ES-I3 (cell line): Measurements from ENCODE around the gene TRPM2.
"Not testable (repeated sequence)": the region's sequence is repeated elsewhere in the genome, so short reads cannot be mapped to it uniquely, and the experiment has no call there.

ENCODE experiments used
- H3K36me3 ChIP-seq: 2 replicates; pipeline ENCODE4 v1.6.1; 2013; ENCODE audit warnings: mild to moderate bottlenecking, low read length, control low read depth, moderate library complexity; ENCODE audit not compliant: insufficient read depth
- H3K4me1 ChIP-seq: 2 replicates; pipeline ENCODE4 v1.6.1; 2013; ENCODE audit warnings: mild to moderate bottlenecking, control low read depth, low read length; ENCODE audit not compliant: insufficient read depth
- H3K9ac ChIP-seq: 2 replicates; pipeline ENCODE4 v1.6.1; 2013; ENCODE audit warnings: low read depth, mild to moderate bottlenecking, low read length, moderate library complexity
- H3K9me3 ChIP-seq: 2 replicates; pipeline ENCODE4 v1.6.1; 2013; ENCODE audit warnings: mild to moderate bottlenecking, low read length, moderate library complexity; ENCODE audit not compliant: control insufficient read depth, insufficient read depth

The TRPM2 gene

DNA sequence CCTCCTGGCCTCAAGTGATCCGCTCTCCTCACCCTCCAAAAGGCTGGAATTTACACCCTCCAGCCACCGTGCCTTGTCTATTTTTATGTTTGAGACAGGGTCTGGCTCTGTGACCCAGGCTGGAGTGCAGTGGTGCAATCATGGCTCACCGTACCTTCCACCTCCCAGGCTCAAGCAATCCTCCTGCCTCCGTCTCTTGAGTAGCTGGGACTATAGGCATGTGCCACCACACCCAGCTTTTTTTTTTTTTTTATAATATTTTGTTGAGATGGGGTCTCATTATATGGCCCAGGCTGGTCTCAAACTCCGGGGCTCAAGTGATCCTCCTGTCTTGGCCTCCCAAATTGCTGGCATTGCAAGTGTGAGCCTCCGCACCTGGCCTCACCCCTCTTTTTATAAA is 38.8 kb downstream of the TRPM2 start:
- H3K36me3 ChIP-seq: no peaks in the 10 kb centered on the region
- no peaks in the 10 kb centered on the region for H3K4me1 ChIP-seq
- H3K9me3 ChIP-seq: peaks cover 3% of the 10 kb centered on the region; the same call in 1 of the 2 replicates
- no peak overlapping the region for H3K9ac ChIP-seq

DNA sequence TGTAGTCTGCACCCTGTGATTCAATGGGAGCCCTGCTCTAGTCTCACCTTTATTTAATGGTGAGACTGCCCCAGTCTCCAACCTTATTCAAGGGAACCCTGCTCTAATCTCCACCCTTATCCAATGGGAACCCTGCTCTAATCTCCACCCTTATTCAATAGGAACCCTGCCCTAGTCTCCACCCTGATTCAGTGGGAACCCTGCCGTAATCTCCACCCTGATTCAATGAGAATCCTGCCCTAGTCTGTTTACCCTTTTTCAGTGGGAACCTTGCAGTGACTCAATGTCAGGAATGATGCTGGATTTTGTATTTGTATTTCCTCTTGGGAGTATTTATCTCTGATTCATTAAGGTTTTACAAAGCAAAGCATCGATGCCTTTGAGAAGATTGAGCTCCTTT is 39.5 kb downstream of the TRPM2 start:
- no peaks in the 10 kb centered on the region for H3K36me3 ChIP-seq
- no peaks in the 10 kb centered on the region for H3K4me1 ChIP-seq
- no peaks in the 10 kb centered on the region for H3K9me3 ChIP-seq
- no peak overlapping the region for H3K9ac ChIP-seq

DNA sequence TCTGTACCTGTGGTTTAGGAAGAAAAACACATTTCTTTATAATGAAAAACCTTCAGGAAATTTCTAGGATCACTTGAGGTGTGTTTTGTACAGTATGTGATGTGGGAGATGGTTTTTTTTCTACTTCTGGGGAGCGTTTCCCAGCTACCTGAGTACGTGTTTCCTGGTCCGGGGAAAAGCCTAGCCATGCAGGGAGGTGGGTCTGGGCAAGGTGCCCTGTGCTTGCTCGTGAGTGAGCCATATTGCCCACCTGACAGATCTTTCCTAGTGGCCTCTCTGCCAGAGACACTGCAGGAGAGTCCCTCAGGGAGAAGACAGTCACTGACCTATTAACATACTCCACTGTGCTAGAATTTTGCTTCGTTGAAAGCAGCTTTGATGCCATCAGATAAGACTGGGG is 41.3 kb downstream of the TRPM2 start:
- no peaks in the 10 kb centered on the region for H3K4me1 ChIP-seq
- no peak overlapping the region for H3K9ac ChIP-seq
- H3K36me3 ChIP-seq: no peaks in the 10 kb centered on the region

DNA sequence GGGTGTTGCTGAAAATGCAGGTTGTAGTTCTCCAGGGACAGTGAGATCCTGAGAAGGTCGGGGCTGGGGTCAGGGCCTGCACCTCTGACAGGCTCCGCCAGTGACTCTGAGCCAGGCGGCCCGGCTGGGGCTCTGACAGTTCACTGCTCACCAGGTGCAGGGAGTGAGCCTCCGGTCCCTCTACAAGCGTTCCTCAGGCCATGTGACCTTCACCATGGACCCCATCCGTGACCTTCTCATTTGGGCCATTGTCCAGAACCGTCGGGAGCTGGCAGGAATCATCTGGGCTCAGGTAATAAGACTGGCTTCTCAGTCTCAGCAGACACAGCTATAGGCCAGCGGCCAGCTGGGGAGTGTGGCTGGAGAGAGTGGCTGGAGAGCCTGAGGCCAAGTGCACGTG is 41.8 kb downstream of the TRPM2 start:
- Histone ChIP-seq H3K9ac (no peak overlapping the region), H3K36me3 (no peaks in the 10 kb centered on the region), H3K4me1 (no peaks in the 10 kb centered on the region), H3K9me3 (no peaks in the 10 kb centered on the region)

More for the DNA sequence above, 41.3 kb downstream of the TRPM2 start:
- no peaks in the 10 kb centered on the region for H3K9me3 ChIP-seq

DNA sequence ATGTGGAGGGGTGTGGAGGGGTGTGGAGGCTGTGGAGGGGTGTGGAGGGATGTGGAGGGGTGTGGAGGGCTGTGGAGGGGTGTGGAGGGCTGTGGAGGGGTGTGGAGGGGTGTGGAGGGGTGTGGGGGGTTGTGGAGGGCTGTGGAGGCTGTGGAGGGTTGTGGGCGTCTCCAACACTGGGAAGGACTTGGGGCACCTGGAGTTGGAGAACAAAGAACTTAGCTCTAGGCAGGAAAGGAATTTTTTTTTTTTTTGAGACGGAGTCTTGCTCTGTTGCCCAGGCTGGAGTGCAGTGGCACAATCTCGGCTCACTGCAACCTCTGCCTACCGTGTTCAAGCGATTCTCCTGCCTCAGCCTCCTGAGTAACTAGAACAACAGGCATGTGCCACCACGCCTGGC is 43.4 kb downstream of the TRPM2 start:
- H3K9me3 ChIP-seq, H3K4me1 ChIP-seq, H3K36me3 ChIP-seq, H3K9ac ChIP-seq: not testable (repeated sequence)

DNA sequence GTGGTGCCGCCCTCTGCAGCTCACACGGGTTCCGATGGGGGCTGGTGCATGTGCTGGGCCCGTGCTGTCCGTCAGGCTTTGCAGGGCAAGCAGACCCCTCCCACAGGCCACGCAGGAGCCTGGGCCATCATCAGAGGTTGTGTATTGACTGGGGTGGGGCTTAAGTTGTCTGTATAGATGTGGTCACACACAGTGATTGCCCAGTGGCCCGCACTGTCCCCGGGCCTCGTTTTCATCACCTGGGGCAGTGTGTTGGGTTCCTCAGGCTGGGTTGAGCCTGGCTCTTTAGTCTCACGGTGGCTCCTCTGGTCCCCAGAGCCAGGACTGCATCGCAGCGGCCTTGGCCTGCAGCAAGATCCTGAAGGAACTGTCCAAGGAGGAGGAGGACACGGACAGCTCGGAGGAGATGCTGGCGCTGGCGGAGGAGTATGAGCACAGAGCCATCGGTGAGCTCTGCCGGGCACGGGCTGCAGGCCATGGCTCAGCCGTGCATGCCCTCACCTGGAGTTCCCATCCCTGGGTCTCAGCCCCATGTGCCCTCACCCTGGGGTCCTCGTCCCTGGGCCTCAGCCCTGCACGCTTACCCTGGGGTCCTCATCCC is 44.1 kb downstream of the TRPM2 start:
- Histone ChIP-seq H3K4me1 (no peaks in the 10 kb centered on the region), H3K9me3 (no peaks in the 10 kb centered on the region), H3K36me3 (no peaks in the 10 kb centered on the region), H3K9ac (no peak overlapping the region)

DNA sequence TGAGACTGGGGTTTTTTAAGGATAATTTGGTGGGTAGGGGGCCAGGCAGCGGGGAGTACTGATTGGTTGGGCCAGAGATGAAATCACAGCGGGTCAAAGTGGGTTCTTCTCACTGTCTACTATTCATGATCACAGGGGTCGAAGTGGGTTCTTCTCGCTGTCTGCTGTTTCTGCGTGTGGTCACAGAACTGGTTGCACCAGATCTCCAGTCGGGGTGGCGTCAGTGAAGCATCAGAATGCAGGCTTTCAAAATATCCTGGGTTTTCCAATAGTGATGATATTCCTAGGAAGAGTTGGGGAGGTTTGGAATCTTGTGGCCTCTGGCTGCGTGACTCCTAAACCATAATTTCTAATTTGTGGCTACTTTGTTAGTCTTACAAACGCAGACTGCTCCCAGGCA is 45.1 kb downstream of the TRPM2 start:
- Histone ChIP-seq H3K9ac (no peak overlapping the region), H3K4me1 (no peaks in the 10 kb centered on the region), H3K9me3 (no peaks in the 10 kb centered on the region), H3K36me3 (no peaks in the 10 kb centered on the region)

DNA sequence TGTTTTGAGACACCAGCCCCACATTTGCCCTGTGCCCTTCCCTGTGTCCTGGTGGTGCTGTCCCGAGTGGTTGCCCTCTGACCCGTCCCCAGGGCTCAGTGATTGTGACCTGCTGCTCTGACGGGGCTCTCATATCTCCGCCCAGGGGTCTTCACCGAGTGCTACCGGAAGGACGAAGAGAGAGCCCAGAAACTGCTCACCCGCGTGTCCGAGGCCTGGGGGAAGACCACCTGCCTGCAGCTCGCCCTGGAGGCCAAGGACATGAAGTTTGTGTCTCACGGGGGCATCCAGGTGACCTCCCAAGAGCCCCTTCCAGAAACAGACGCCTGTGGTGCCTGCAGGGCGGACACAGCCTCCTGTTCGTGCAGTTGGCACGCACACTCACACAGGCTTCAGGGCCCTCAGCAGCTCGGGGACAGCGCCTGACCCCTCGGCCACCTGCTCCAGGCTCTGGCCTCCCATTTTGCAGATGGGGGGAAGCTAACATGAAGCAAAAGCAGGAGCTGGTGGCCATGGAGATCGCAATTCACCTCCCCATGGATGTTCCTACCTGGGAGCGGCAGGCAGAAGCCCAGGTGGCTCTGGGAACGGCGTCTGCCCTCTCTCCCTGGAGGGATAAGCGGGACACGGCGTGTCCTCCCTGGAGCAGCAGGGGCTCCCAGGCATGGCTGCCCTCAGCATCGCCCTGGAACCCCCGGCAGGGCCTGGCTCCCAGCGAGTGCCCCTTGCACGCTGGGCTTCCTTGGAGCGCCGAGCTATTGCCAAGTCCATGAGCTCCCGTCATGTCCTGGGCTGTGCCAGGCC is 45.9 kb downstream of the TRPM2 start:
- no peak overlapping the region for H3K9ac ChIP-seq
- H3K4me1 ChIP-seq: no peaks in the 10 kb centered on the region
- no peaks in the 10 kb centered on the region for H3K36me3 ChIP-seq
- H3K9me3 ChIP-seq: no peaks in the 10 kb centered on the region

DNA sequence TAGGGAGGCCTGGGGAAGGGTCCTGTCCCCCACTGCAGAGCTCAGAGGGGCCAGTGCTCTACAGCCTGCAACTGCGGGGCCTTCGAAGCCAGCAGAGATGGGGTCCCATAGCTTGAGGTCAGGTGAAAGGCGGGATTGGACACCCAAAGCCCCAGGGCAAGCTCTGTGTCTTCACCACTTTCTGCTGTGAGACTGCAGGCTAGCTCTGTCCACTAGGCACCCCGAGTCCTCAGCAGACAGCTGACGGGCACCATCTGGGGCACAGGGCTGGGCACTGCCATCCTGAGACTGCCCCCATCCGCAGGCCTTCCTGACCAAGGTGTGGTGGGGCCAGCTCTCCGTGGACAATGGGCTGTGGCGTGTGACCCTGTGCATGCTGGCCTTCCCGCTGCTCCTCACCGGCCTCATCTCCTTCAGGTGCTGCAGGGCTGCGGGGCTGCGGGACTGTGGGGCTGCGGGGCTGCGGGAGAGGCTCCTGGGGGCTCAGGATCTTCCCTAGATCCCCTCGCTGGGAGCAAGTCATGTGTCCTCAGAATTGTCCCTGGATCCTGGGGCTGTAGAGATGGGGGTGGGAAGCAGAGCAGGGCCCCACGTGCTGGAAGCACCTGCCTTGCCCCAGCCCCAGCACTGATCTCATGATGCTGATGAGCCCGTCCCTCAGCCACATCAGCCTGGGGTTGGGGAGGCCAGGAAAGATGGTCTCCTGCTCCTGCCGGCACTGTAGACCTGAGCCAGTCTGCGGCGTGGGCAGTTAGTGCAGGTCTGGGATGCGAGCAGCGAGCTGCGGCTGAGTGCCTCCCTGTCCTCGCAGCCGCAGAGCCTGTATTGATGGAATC is 46.8 kb downstream of the TRPM2 start:
- H3K36me3 ChIP-seq: no peaks in the 10 kb centered on the region
- H3K9ac ChIP-seq: no peak overlapping the region
- no peaks in the 10 kb centered on the region for H3K4me1 ChIP-seq
- no peaks in the 10 kb centered on the region for H3K9me3 ChIP-seq

DNA sequence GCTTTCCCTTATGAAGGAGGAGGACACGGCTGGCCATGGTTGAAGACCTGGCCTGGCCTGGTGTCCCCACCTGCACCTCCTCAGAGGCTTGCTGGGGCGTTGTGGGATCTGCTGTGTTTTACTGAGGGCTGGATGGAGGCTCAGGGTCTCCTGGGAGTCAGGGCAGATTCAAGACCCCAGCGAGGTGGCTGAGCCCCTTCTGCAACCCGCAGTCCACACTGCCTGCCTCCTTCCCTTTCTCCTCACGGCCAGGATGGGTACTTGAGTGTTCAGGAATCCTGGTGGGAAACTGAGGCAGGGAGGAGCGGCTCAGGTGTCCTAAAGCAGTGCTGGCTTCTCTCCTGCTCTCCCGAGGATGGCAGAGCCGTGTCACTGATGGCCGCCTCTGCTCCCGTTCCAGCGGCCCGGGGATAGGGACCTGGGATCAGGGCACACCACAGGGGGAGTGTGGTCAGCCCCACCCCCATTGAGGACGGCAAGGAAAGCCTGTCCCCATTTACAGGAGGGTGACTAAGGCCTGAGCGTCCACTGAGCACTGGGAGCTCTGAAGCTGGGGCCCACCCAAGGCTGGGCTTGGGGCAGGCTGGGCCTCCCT is 47.5 kb downstream of the TRPM2 start:
- H3K9ac ChIP-seq: no peak overlapping the region
- no peaks in the 10 kb centered on the region for H3K9me3 ChIP-seq
- H3K36me3 ChIP-seq: no peaks in the 10 kb centered on the region
- H3K4me1 ChIP-seq: no peaks in the 10 kb centered on the region

DNA sequence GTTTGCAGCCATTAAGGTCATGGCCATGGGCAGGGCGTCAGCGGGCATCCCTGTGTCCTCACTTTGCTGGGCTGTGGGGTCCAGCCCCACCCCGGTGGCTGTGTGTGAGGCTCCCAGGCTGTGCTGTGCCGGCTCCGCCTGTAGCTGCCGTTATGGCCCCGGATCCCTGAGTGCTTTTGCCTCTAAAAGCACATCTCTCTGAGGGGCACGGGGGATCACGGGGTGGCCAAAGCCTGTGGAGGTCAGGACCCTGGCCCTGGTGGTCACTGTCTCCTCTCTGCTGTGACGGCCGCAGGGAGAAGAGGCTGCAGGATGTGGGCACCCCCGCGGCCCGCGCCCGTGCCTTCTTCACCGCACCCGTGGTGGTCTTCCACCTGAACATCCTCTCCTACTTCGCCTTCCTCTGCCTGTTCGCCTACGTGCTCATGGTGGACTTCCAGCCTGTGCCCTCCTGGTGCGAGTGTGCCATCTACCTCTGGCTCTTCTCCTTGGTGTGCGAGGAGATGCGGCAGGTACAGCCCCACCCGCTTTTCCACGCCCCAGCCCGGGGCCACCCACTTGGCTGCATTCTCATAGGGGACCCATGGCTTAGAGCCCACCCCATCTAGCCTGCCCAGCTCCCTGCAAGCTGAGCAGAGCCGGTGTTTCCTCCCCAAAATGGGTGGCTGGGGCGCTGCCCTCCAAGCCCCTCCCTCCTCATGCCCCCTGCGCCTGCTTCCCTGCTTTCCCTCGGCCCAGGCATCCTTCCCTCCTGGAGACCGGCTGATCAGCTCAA is 48.2 kb downstream of the TRPM2 start:
- no peaks in the 10 kb centered on the region for H3K4me1 ChIP-seq
- no peak overlapping the region for H3K9ac ChIP-seq
- H3K36me3 ChIP-seq: no peaks in the 10 kb centered on the region
- no peaks in the 10 kb centered on the region for H3K9me3 ChIP-seq

DNA sequence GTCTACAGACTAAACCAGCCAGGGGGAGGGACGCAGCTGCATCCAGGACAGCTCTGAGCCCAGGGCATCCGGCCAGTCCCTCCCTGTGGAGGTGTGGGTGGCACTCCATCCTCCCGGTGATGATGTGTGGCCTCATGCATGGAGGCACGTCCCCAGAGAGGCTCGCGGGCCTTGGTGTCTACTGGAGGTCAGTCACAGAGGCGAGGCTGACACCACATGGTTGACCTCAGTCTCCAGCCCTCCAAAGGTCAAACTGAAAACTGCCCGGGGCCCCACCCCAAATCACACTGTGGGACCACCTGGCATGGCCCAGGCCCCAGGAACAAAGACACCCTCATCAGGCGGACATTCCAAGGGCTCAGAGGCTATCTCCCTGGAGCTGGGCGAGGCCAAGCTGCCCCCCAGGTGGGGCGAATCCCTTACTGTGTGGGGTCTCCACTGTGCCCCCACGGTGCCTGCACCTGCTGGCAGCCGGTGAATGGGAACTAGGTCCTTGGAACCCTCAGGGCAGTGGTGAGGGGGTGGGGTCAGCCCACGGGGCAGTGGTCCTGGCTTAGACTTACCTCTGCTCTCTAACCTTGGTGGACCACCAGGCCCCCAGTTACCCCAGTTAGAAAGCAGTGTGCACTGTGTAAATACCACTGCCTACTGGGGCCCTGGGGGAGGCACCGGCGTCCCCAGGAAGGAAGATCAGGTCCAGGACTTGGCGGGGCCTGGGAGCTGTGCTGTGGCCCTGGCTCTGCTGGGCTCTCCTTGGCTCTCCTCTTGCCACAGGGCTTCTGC is 49.1 kb downstream of the TRPM2 start:
- Histone ChIP-seq H3K9me3 (no peaks in the 10 kb centered on the region; the same call in 1 of the 2 replicates), H3K4me1 (no peaks in the 10 kb centered on the region), H3K36me3 (no peaks in the 10 kb centered on the region), H3K9ac (no peak overlapping the region)
